ENCODE data around the gene NECAB2. TPM values are rescaled to one million over a fixed set of nuclear protein-coding genes. Genes with fewer than 3 reads are reported as not detected.
A peak's percentile ranks its signal among the peaks of the same experiment; 100 is the strongest.

Gene NECAB2
- total RNA-seq, 1 donor from 2014 or later: not detected

- no peak for DNase-seq (ENCODE audit: low spot score)
- no peaks in the 10 kb centered on the region for H3K27me3 Mint-ChIP-seq (ENCODE audit: low read depth)
- no peak overlapping the region for H3K4me3 Mint-ChIP-seq (ENCODE audit: low read depth)
- no peaks in the 10 kb centered on the region for H3K4me1 Mint-ChIP-seq (ENCODE audit: low read depth)
- no peak overlapping the region for H3K27ac Mint-ChIP-seq
- H3K36me3 Mint-ChIP-seq (ENCODE audit: low read depth): no peaks in the 10 kb centered on the region
- intact Hi-C loops (cut with micrococcal nuclease): no loop called here
- no peaks in the 10 kb centered on the region for H3K9me3 Mint-ChIP-seq
Measured at GRCh38 chr16:83931556-83931955, 36.5 kb upstream of the NECAB2 start.

GRCh38 chr16:83932304-83932703, 35.7 kb upstream of the NECAB2 start:
- Mint-ChIP-seq H3K4me3 (ENCODE audit: low read depth) (no peak overlapping the region), H3K4me1 (ENCODE audit: low read depth) (no peaks in the 10 kb centered on the region), H3K36me3 (ENCODE audit: low read depth) (no peaks in the 10 kb centered on the region), H3K27ac (no peak overlapping the region), H3K27me3 (ENCODE audit: low read depth) (no peaks in the 10 kb centered on the region), H3K9me3 (no peaks in the 10 kb centered on the region)
- intact Hi-C loops (cut with micrococcal nuclease): no loop called here
- DNase-seq (ENCODE audit: low spot score): no peak

GRCh38 chr16:83932955-83933673, 34.9 kb upstream of the NECAB2 start:
- intact Hi-C loops (cut with micrococcal nuclease): no loop called here
- no peaks in the 10 kb centered on the region for H3K27me3 Mint-ChIP-seq (ENCODE audit: low read depth)
- no peak for DNase-seq (ENCODE audit: low spot score)
- H3K9me3 Mint-ChIP-seq: no peaks in the 10 kb centered on the region
- no peaks in the 10 kb centered on the region for H3K4me1 Mint-ChIP-seq (ENCODE audit: low read depth)
- H3K4me3 Mint-ChIP-seq (ENCODE audit: low read depth): no peak overlapping the region
- no peak overlapping the region for H3K27ac Mint-ChIP-seq
- no peaks in the 10 kb centered on the region for H3K36me3 Mint-ChIP-seq (ENCODE audit: low read depth)

- Mint-ChIP-seq H3K9me3 (no peaks in the 10 kb centered on the region), H3K27ac (no peak overlapping the region), H3K27me3 (ENCODE audit: low read depth) (no peaks in the 10 kb centered on the region), H3K4me3 (ENCODE audit: low read depth) (no peak overlapping the region), H3K36me3 (ENCODE audit: low read depth) (no peaks in the 10 kb centered on the region), H3K4me1 (ENCODE audit: low read depth) (no peaks in the 10 kb centered on the region)
- DNase-seq (ENCODE audit: low spot score): no peak
- intact Hi-C loops (cut with micrococcal nuclease): no loop called here
Measured at GRCh38 chr16:83933885-83934683, 34.0 kb upstream of the NECAB2 start.

- H3K4me3 Mint-ChIP-seq (ENCODE audit: low read depth): no peak overlapping the region
- H3K36me3 Mint-ChIP-seq (ENCODE audit: low read depth): no peaks in the 10 kb centered on the region
- H3K4me1 Mint-ChIP-seq (ENCODE audit: low read depth): peaks cover 5% of the 10 kb centered on the region
- DNase-seq (ENCODE audit: low spot score): no peak
- H3K27ac Mint-ChIP-seq: no peak overlapping the region
- no peaks in the 10 kb centered on the region for H3K9me3 Mint-ChIP-seq
- intact Hi-C loops (cut with micrococcal nuclease): no loop called here
- no peaks in the 10 kb centered on the region for H3K27me3 Mint-ChIP-seq (ENCODE audit: low read depth)
Measured at GRCh38 chr16:83934684-83934977, 33.4 kb upstream of the NECAB2 start.

- intact Hi-C loops (cut with micrococcal nuclease): no loop called here
- no peak for DNase-seq (ENCODE audit: low spot score)
- no peak overlapping the region for H3K4me3 Mint-ChIP-seq (ENCODE audit: low read depth)
- peaks cover 6% of the 10 kb centered on the region for H3K4me1 Mint-ChIP-seq (ENCODE audit: low read depth)
- no peaks in the 10 kb centered on the region for H3K9me3 Mint-ChIP-seq
- no peak overlapping the region for H3K27ac Mint-ChIP-seq
- H3K27me3 Mint-ChIP-seq (ENCODE audit: low read depth): no peaks in the 10 kb centered on the region
- no peaks in the 10 kb centered on the region for H3K36me3 Mint-ChIP-seq (ENCODE audit: low read depth)
Measured at GRCh38 chr16:83935005-83935857, 32.8 kb upstream of the NECAB2 start.

- Mint-ChIP-seq H3K9me3 (no peaks in the 10 kb centered on the region), H3K27ac (no peak overlapping the region), H3K4me3 (ENCODE audit: low read depth) (no peak overlapping the region), H3K27me3 (ENCODE audit: low read depth) (no peaks in the 10 kb centered on the region), H3K4me1 (ENCODE audit: low read depth) (peaks cover 6% of the 10 kb centered on the region), H3K36me3 (ENCODE audit: low read depth) (no peaks in the 10 kb centered on the region)
- no peak for DNase-seq (ENCODE audit: low spot score)
- intact Hi-C loops (cut with micrococcal nuclease): no loop called here
Measured at GRCh38 chr16:83935858-83936255, 32.2 kb upstream of the NECAB2 start.

GRCh38 chr16:83936581-83937165, 31.4 kb upstream of the NECAB2 start:
- intact Hi-C loops (cut with micrococcal nuclease): no loop called here
- DNase-seq (ENCODE audit: low spot score): no peak
- Mint-ChIP-seq H3K36me3 (ENCODE audit: low read depth) (no peaks in the 10 kb centered on the region), H3K27ac (no peak overlapping the region), H3K4me3 (ENCODE audit: low read depth) (no peak overlapping the region), H3K27me3 (ENCODE audit: low read depth) (no peaks in the 10 kb centered on the region), H3K4me1 (ENCODE audit: low read depth) (peaks cover 6% of the 10 kb centered on the region), H3K9me3 (no peaks in the 10 kb centered on the region)

GRCh38 chr16:83937267-83937666, 30.8 kb upstream of the NECAB2 start:
- H3K36me3 Mint-ChIP-seq (ENCODE audit: low read depth): no peaks in the 10 kb centered on the region
- H3K4me3 Mint-ChIP-seq (ENCODE audit: low read depth): no peak overlapping the region
- intact Hi-C loops (cut with micrococcal nuclease): no loop called here
- no peaks in the 10 kb centered on the region for H3K9me3 Mint-ChIP-seq
- no peak for DNase-seq (ENCODE audit: low spot score)
- H3K27me3 Mint-ChIP-seq (ENCODE audit: low read depth): no peaks in the 10 kb centered on the region
- no peak overlapping the region for H3K27ac Mint-ChIP-seq
- H3K4me1 Mint-ChIP-seq (ENCODE audit: low read depth): peaks cover 6% of the 10 kb centered on the region

GRCh38 chr16:83937922-83938885, 29.8 kb upstream of the NECAB2 start:
- no peak for DNase-seq (ENCODE audit: low spot score)
- Mint-ChIP-seq H3K4me1 (ENCODE audit: low read depth) (peaks cover 6% of the 10 kb centered on the region), H3K4me3 (ENCODE audit: low read depth) (no peak overlapping the region), H3K9me3 (no peaks in the 10 kb centered on the region), H3K27ac (no peak overlapping the region), H3K36me3 (ENCODE audit: low read depth) (no peaks in the 10 kb centered on the region), H3K27me3 (ENCODE audit: low read depth) (no peaks in the 10 kb centered on the region)
- intact Hi-C loops (cut with micrococcal nuclease): no loop called here

GRCh38 chr16:83939266-83939855, 28.7 kb upstream of the NECAB2 start:
- Mint-ChIP-seq H3K27me3 (ENCODE audit: low read depth) (no peaks in the 10 kb centered on the region), H3K27ac (peak overlapping the region; percentile 16), H3K36me3 (ENCODE audit: low read depth) (no peaks in the 10 kb centered on the region), H3K9me3 (no peaks in the 10 kb centered on the region), H3K4me3 (ENCODE audit: low read depth) (no peak overlapping the region), H3K4me1 (ENCODE audit: low read depth) (peaks cover 6% of the 10 kb centered on the region)
- intact Hi-C loops (cut with micrococcal nuclease): no loop called here
- no peak for DNase-seq (ENCODE audit: low spot score)
